OCI-LY7 (cell line): ENCODE measurements around the gene FOXR1. TPM values are rescaled to one million over a fixed set of nuclear protein-coding genes. Genes with fewer than 3 reads are reported as not detected.
A peak's percentile ranks its signal among the peaks of the same experiment; 100 is the strongest.

Source experiments
- BruUV-seq: library from RNA; stranded (reverse); fragments of 400-500 nt; replicated peaks from 2 replicates; lab custom pipeline; 2021; lab: Mats Ljungman, UMichigan
- CTCF ChIA-PET: fragments of 300-600 bp; sonication (Branson Sonifier 250); formaldehyde crosslinking; loops from one replicate; lab custom pipeline; 2022; ENCODE audit warnings: antibody characterized with exemption; ENCODE audit not compliant: unreplicated experiment; lab: Charles Lee
- POLR2A ChIA-PET: fragments of 300-600 bp; sonication (Branson Sonifier 250); formaldehyde crosslinking; loops from one replicate; lab custom pipeline; 2022; ENCODE audit warnings: antibody characterized with exemption; lab: Charles Lee
- DNase-seq: peaks from one replicate; pipeline ENCODE4 v3.0.0-alpha.2; 2015; ENCODE audit warnings: low spot score
- H2AFZ ChIP-seq: fragments of 200-600 bp; sonication (generic), shearing (Covaris generic); 2 replicates; pipeline ENCODE4 v1.6.1; 2014; ENCODE audit warnings: mild to moderate bottlenecking, antibody characterized with exemption, low read length, moderate library complexity
- H3K27ac ChIP-seq: fragments of 200-600 bp; sonication (generic); 2 replicates; pipeline ENCODE4 v1.5.1; 2014; ENCODE audit warnings: mixed run types, low read depth, mild to moderate bottlenecking, moderate library complexity, low read length, inconsistent platforms; ENCODE audit not compliant: poor library complexity, severe bottlenecking
- H3K36me3 ChIP-seq: fragments of 200-600 bp; sonication (generic); 2 replicates; pipeline ENCODE4 v1.6.1; 2014; ENCODE audit warnings: mild to moderate bottlenecking, antibody characterized with exemption, low read length, moderate library complexity, mixed read lengths; ENCODE audit not compliant: insufficient read depth
- H3K4me1 ChIP-seq: fragments of 200-600 bp; sonication (generic); 2 replicates; pipeline ENCODE4 v1.5.1; 2014; ENCODE audit warnings: mild to moderate bottlenecking, low read length; ENCODE audit not compliant: insufficient read depth, poor library complexity, severe bottlenecking
- H3K4me2 ChIP-seq: fragments of 200-600 bp; sonication (generic); 2 replicates; pipeline ENCODE4 v1.6.1; 2014; ENCODE audit warnings: mild to moderate bottlenecking, low read length
- H3K4me3 ChIP-seq: fragments of 200-600 bp; sonication (generic); 2 replicates; pipeline ENCODE4 v1.5.1; 2014; ENCODE audit warnings: mild to moderate bottlenecking, low read depth, low read length; ENCODE audit not compliant: poor library complexity, severe bottlenecking
- H3K79me2 ChIP-seq: fragments of 200-600 bp; sonication (generic); 2 replicates; pipeline ENCODE4 v1.6.1; 2016; ENCODE audit warnings: low read depth, mild to moderate bottlenecking, low read length, moderate library complexity, mixed read lengths; ENCODE audit not compliant: insufficient read depth
- H3K9me2 ChIP-seq: fragments of 200-600 bp; sonication (generic); 2 replicates; pipeline ENCODE4 v1.6.1; 2016; ENCODE audit warnings: mild to moderate bottlenecking, low read length, mixed read lengths; ENCODE audit not compliant: insufficient read depth
- H3K9me3 ChIP-seq: fragments of 200-600 bp; sonication (generic); 2 replicates; pipeline ENCODE4 v1.6.1; 2014; ENCODE audit warnings: mild to moderate bottlenecking, mixed run types, low read length, mixed read lengths
- H4K20me1 ChIP-seq: fragments of 200-600 bp; sonication (generic); 2 replicates; pipeline ENCODE4 v1.6.1; 2014; ENCODE audit warnings: mild to moderate bottlenecking, antibody characterized with exemption, low read length, moderate library complexity, mixed read lengths; ENCODE audit not compliant: insufficient read depth
- EZH2phosphoT487 ChIP-seq: fragments of 200-600 bp; sonication (generic); IDR thresholded peaks from 2 replicates; pipeline ENCODE4 v1.6.1; 2018; ENCODE audit warnings: low read depth, borderline replicate concordance, mild to moderate bottlenecking, mixed run types, antibody characterized with exemption, low read length, moderate library complexity, mixed read lengths
- intact Hi-C: fragments of 100-400 bp; cut with micrococcal nuclease; formaldehyde crosslinking; loops from one replicate; pipeline ENCODE4 v1.10.0; 2022; ENCODE audit not compliant: unreplicated experiment
- total RNA-seq, 2 experiments: library from RNA; depleted of rRNA in 1 of 2; stranded (reverse); fragments of >200 nt in 1 of 2; shearing (Covaris generic) in 1 of 2; gene quantifications; 2 replicates each; pipeline ENCODE4 v1.2.3, GENCODE V29; 2014 to 2022
- TF ChIP-seq, protein P1 (sequence below): fragments of 200-600 bp; sonication (generic); conservative IDR thresholded peaks from 2 replicates; pipeline ENCODE4 v1.5.1; 2014; ENCODE audit warnings: mild to moderate bottlenecking, antibody characterized with exemption, low read length, moderate library complexity, mixed read lengths

FOXR1 gene
- total RNA-seq, 2 experiments from 2014 or later = not detected

DNA sequence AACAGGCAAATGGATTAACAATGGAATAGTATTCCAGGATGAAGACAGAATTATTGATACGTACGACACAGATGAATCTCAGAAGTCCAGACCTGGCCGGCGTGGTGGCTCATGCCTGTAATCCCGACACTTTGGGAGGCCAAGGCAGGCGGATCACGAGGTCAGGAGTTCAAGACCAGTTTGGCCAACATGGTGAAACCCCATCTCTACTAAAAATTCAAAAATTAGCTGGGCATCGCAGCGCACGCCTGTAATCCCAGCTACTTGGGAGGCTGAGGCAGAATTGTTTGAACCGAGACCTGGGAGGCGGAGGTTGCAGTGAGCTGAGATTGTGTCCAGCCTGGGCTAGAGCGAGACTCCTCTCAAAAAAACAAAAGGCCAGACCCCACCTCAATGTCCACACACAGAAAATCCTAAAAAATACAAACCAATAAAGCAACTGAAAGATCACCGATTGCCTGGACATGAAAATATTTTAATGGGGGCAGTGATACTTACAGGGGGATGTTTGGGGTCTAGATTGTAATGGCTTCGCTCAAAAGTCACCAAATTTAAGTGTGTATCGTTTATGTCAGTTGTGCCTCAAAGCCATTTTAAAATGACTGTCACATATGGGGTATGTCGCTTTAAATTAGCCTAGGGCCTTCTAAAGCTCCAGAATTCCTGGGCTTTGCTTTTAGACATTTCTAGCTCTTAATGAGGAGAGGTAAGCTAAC is 42.8 kb downstream of the FOXR1 start:
- peaks cover 81% of the 10 kb centered on the region for H3K36me3 ChIP-seq

DNA sequence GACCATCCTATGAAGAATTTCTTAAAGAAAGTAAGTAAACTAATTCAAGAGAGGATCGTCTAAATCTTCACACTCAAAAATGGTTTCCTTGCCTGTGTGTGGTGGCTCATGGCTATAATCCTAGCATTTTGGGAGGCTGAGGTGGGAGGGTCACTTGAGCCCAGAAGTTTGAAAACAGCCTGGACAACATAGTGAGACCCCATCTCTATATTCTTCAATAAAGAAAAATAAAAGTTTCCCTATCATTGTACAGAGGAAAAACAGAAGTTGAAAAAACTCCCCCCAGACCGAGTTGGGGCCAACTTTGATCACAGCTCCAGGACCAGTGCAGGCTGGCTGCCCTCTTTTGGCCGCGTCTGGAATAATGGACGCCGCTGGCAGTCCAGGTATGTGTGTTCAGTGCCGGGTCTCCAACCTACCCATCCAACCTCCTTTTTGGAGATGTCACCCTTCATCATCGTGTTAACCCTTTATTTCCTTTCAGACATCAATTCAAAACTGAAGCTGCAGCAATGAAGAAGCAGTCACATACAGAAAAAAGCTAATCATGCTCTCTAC is 43.6 kb downstream of the FOXR1 start:
- peaks cover 78% of the 10 kb centered on the region for H3K36me3 ChIP-seq
- intact Hi-C loops = no loop called here
- peak overlapping the region; percentile 84; the same call in 1 of the 2 replicates for H3K4me2 ChIP-seq
- CTCF ChIA-PET = no interaction called here
- POLR2A ChIA-PET = interaction anchor here (0.7 to 2.3 kb wide), 8 partner anchors 9 to 92 kb away, joined by 3 to 10 read pairs (median 4); partner anchors contain the start of genes C2CD2L, CENATAC and SLC37A4
- H3K9me2 ChIP-seq = no peaks in the 10 kb centered on the region
- H3K9me3 ChIP-seq = no peaks in the 10 kb centered on the region
- BruUV-seq = no TSS peak
- no peak for DNase-seq
- H3K4me1 ChIP-seq = peaks cover 21% of the 10 kb centered on the region
- H3K27ac ChIP-seq = no peak overlapping the region
- TF ChIP-seq, protein P1, sequence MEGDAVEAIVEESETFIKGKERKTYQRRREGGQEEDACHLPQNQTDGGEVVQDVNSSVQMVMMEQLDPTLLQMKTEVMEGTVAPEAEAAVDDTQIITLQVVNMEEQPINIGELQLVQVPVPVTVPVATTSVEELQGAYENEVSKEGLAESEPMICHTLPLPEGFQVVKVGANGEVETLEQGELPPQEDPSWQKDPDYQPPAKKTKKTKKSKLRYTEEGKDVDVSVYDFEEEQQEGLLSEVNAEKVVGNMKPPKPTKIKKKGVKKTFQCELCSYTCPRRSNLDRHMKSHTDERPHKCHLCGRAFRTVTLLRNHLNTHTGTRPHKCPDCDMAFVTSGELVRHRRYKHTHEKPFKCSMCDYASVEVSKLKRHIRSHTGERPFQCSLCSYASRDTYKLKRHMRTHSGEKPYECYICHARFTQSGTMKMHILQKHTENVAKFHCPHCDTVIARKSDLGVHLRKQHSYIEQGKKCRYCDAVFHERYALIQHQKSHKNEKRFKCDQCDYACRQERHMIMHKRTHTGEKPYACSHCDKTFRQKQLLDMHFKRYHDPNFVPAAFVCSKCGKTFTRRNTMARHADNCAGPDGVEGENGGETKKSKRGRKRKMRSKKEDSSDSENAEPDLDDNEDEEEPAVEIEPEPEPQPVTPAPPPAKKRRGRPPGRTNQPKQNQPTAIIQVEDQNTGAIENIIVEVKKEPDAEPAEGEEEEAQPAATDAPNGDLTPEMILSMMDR = peak; percentile 49
- no peak for TF ChIP-seq EZH2phosphoT487
- peaks cover 27% of the 10 kb centered on the region; the same call in 1 of the 2 replicates for H4K20me1 ChIP-seq
- no peak overlapping the region for H2AFZ ChIP-seq
- H3K79me2 ChIP-seq = peaks cover 52% of the 10 kb centered on the region
- no peak overlapping the region for H3K4me3 ChIP-seq

More for the DNA sequence above, 42.8 kb downstream of the FOXR1 start:
- Histone ChIP-seq H3K4me3 (no peak overlapping the region), H3K79me2 (peaks cover 44% of the 10 kb centered on the region), H3K4me2 (no peak overlapping the region), H3K9me3 (no peaks in the 10 kb centered on the region), H3K4me1 (peaks cover 15% of the 10 kb centered on the region), H3K9me2 (no peaks in the 10 kb centered on the region), H3K27ac (no peak overlapping the region), H2AFZ (no peak overlapping the region), H4K20me1 (peaks cover 20% of the 10 kb centered on the region; the same call in 1 of the 2 replicates)
- CTCF ChIA-PET = no interaction called here
- DNase-seq = no peak
- BruUV-seq = no TSS peak
- POLR2A ChIA-PET = interaction anchor here (0.7 to 2.3 kb wide), 5 partner anchors 17 to 93 kb away, joined by 3 to 10 read pairs (median 3); partner anchors contain the start of genes C2CD2L and CENATAC
- TF ChIP-seq, protein P1 = no peak
- TF ChIP-seq EZH2phosphoT487 = no peak
- intact Hi-C loops = no loop called here
